Activated CD4-positive, alpha-beta T cell treated with anti-CD3 and anti-CD28 coated beads for 4 hours (primary cell): ENCODE measurements around the gene AIMP2.
"Not testable (repeated sequence)": the region's sequence is repeated elsewhere in the genome, so short reads cannot be mapped to it uniquely, and the experiment has no call there.

Source experiments
- DNase-seq, 2 donors: peaks; one replicate each; pipeline ENCODE4 v3.0.0-alpha.2; 2020

AIMP2 gene

GRCh38 chr7:6026820-6027311 is 17.8 kb downstream of the AIMP2 start:
- DNase-seq: no peak

GRCh38 chr7:6027806-6028365 is 18.8 kb downstream of the AIMP2 start:
- no peak for DNase-seq

GRCh38 chr7:6028563-6028962 is 19.5 kb downstream of the AIMP2 start:
- no peak for DNase-seq

GRCh38 chr7:6030988-6031387 is 21.9 kb downstream of the AIMP2 start, which contains the start of gene ANKRD61:
Gene ANKRD61 (plus strand): TSS chr7:6031376. CDS start chr7:6031376, 0 bp downstream.
- no peak for DNase-seq

GRCh38 chr7:6031567-6031966 is 22.5 kb downstream of the AIMP2 start:
- no peak for DNase-seq

GRCh38 chr7:6032167-6032566 is 23.1 kb downstream of the AIMP2 start:
- no peak for DNase-seq

- no peak for DNase-seq
Observed at GRCh38 chr7:6032641-6033040, 23.6 kb downstream of the AIMP2 start.

- no peak for DNase-seq
Observed at GRCh38 chr7:6035165-6035564, 26.1 kb downstream of the AIMP2 start.

GRCh38 chr7:6035686-6036085 is 26.6 kb downstream of the AIMP2 start:
- no peak for DNase-seq

GRCh38 chr7:6049780-6050179 is 40.7 kb downstream of the AIMP2 start:
- no peak for DNase-seq

GRCh38 chr7:6051185-6051584 is 42.1 kb downstream of the AIMP2 start:
- not testable (repeated sequence) for DNase-seq

GRCh38 chr7:6056616-6057015 is 47.5 kb downstream of the AIMP2 start:
- DNase-seq: no peak

GRCh38 chr7:6057316-6058129 is 48.5 kb downstream of the AIMP2 start:
- DNase-seq: no peak

- DNase-seq: not testable (repeated sequence)
Observed at GRCh38 chr7:6059941-6060340, 50.9 kb downstream of the AIMP2 start.

- no peak for DNase-seq
Observed at GRCh38 chr7:6071406-6071805, 62.3 kb downstream of the AIMP2 start.
